ENCODE data around the gene RNF10.
"Not testable (repeated sequence)": the region's sequence is repeated elsewhere in the genome, so short reads cannot be mapped to it uniquely, and the experiment has no call there.

RNF10 gene

DNA sequence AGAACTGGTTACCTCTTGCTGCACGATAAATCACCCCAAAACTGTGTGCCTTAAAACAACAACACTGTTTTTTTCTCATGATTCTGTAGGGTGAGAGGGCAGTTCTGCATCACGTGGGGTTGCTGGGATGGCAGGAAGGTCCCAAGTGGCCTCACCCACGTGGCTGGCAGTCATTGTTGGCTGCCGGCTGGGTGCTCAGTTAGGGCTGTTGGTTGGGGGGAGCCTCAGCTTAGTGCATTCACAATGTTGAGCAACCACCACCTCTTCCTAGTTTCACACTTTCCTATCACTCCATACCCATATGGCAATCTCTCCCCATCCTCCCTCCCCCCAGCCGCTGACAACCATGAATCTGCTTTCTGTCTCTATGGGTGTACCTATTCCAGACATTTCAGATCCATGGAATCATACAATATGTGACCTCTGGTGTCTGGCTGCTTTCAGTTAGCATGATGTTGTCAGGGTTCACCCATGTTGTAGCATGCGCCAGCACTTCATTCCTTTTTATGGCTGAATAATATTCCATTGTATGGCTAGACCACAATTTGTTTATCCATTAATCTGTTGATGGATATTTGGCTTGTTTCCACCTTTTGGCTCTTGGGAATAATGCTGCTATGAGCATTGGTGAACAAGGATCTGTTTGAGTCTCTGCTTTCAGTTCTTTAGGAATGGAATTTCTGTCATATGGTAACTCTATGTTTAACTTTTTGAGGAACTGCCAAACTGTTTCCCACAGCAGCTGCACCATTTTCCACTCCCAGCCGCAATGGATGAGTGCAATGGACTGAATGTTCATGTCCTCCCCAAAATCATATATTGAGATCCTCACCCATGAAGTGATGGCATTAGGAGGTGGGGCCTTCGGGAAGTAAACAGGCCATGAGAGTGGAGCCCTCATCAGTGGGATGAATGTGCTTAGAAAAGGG, 58.2 kb downstream of the RNF10 start:
- TF ChIP-seq, protein P1, sequence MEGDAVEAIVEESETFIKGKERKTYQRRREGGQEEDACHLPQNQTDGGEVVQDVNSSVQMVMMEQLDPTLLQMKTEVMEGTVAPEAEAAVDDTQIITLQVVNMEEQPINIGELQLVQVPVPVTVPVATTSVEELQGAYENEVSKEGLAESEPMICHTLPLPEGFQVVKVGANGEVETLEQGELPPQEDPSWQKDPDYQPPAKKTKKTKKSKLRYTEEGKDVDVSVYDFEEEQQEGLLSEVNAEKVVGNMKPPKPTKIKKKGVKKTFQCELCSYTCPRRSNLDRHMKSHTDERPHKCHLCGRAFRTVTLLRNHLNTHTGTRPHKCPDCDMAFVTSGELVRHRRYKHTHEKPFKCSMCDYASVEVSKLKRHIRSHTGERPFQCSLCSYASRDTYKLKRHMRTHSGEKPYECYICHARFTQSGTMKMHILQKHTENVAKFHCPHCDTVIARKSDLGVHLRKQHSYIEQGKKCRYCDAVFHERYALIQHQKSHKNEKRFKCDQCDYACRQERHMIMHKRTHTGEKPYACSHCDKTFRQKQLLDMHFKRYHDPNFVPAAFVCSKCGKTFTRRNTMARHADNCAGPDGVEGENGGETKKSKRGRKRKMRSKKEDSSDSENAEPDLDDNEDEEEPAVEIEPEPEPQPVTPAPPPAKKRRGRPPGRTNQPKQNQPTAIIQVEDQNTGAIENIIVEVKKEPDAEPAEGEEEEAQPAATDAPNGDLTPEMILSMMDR (IDR thresholded peaks at IDR 0.05) = no peak
- no peak for TF ChIP-seq ZFX (IDR thresholded peaks at IDR 0.05; ENCODE audit: borderline replicate concordance)
- no peak overlapping the region for H3K27ac ChIP-seq

DNA sequence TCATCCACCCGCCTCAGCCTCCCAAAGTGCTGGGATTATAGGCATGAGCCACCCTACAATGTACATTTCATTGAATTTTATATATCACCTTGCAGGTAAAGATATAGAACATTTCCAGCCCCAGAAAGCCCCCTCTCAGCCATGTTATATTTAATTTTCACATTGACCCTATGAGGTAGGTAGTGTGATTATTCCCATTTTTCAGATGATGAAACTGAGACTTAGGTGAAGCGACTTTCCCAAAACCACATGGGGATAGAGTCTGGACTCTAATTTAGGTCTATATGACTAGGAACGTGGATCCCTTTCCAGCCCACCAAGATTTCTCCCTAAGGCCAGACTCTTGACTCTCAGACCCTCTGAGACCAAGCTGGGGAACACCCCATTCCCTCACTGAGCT, 62.7 kb downstream of the RNF10 start:
- no peak overlapping the region for H3K27ac ChIP-seq
- no peak for TF ChIP-seq ZFX (IDR thresholded peaks at IDR 0.05; ENCODE audit: borderline replicate concordance)
- TF ChIP-seq, protein P1 (IDR thresholded peaks at IDR 0.05) = no peak

DNA sequence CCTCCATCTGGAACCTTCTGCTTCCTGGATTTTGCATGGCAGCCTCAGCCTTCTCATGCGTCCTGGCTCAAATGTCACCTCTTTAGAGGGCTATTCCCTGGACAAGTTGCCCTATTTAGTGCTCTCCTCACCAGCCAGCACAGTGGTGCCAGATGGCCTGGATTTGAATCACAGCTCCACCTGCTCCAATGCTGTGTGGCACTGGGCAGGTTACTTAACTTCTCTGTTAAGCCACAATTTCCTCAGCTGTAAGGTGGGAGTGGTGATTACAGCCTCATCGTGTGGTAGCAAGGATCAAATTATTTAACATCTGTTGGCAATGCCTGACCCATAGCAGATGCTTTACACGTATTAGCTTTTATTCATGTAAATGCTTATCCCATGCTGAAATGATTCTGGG, 63.7 kb downstream of the RNF10 start:
- H3K27ac ChIP-seq = no peak overlapping the region
- no peak for TF ChIP-seq ZFX (IDR thresholded peaks at IDR 0.05; ENCODE audit: borderline replicate concordance)
- TF ChIP-seq, protein P1 (IDR thresholded peaks at IDR 0.05) = no peak

DNA sequence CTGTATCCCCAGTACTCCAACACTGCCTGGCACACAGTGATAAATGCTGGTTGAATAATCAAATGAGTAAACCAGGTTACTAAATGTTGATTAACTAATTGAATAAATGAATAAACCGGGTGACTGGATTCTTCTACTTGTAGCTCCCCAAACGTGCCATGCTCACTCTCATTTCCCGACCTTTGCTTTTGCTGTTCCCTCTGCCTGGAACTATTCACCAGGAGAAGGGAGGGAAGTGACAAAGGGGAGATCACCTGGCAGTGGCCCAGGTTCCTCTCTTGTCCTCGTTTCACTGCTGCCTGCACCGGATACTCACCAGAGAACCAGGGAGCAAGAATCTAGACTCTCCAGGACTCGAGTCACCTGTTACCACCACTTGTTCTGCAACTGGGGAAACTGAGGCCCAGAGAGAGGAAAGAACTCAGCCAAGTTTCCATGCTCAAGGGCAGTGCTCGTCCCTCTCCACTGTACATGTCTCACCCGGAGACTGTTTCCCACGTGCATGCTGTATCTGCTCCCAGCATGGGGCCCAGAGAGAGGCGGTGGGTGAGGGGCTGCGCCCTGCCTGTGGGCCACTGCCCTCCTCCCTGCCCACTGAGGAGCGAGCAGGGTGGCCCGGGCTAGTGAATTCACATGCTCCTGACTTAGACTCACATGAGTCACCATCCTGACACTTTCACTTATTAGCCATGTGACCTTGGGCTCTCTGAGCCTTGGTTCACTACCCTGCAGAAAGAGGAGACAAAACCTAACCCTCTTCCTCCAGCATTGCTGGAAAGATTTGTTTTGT, 64.7 kb downstream of the RNF10 start:
- H3K27ac ChIP-seq = no peak overlapping the region
- no peak for TF ChIP-seq ZFX (IDR thresholded peaks at IDR 0.05; ENCODE audit: borderline replicate concordance)
- TF ChIP-seq, protein P1 (IDR thresholded peaks at IDR 0.05) = no peak

DNA sequence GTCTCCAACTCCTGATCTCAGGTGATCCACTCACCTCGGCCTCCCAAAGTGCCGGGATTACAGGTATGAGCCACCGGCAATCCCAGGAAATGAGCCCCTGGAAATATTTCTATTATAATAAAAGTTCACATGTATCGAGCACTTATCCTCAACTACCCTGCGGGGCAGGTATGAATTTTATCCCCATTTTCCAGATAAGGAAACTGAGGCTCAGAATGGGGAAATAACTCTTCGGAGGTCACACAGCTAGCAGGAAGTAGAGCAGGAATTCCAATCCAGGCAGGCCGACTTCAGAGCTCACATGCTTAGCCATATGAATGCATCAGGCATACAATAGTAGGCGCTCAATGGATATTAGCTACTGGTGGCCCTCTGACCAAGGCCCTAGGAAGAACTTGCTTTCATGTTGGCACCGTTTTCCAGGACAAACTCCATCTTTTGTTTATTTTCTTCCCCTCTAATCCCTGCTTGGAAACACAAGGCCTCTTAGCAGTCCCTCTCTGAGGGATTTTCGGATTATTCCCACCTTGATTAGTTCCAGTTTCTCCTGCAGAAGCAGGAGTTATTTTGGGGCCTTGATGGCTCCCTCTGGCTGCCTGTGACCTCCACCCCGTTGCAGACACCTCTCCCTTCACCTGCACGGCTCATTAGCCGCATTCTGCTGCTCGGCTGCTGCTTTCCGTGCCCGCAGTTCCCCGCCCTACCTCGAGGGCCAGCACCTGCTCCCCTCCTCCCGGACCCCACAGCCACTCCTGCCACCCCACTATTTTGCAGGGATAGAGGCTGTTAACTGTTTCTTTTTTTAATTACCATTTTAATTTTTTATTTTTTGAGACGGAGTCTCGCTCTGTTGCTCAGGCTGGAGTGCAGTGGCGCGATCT, 65.8 kb downstream of the RNF10 start:
- H3K27ac ChIP-seq = no peak overlapping the region

DNA sequence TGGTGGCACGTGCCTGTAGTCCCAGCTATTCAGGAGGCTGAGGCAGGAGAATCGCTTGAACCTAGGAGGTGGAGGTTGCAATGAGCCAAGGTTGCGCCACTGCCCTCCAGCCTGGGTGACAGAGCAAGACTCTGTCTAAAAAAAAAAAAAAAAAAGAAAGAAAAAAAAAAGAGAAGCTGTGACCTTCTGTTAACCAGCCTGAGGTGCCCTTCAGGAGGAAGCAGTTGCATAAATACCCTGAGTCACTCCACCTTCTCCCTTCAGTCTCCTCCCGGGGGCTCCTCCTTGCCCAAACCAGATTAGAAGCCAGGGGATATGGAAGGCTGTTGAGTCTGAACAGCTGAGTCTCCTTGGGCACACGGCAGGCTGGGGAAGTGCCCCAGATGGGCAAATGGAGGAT, 68.3 kb downstream of the RNF10 start:
- H3K27ac ChIP-seq = not testable (repeated sequence)

More for the DNA sequence above, 65.8 kb downstream of the RNF10 start:
- TF ChIP-seq, protein P1 (IDR thresholded peaks at IDR 0.05) = no peak
- TF ChIP-seq ZFX (IDR thresholded peaks at IDR 0.05; ENCODE audit: borderline replicate concordance) = no peak

DNA sequence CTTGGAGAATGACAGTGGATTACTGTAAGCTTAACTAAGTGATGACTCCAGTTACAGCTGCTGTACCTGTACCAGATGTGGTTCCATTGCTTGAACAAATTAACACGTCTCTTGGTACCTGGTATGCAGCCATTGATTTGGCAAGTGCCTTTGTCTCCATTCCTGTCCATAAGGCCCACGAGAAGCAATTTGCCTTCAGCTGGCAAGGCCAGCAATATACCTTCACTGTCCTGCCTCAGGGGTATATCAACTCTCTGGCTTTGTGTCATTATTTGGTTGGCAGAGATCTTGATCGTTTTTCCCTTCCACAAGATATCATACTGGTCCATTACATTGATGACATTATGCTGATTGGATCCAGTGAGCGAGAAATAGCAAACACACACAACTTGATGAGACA, 76.4 kb downstream of the RNF10 start:
- TF ChIP-seq ZFX (IDR thresholded peaks at IDR 0.05; ENCODE audit: borderline replicate concordance) = no peak
- TF ChIP-seq, protein P1 (IDR thresholded peaks at IDR 0.05) = no peak
- no peak overlapping the region for H3K27ac ChIP-seq

DNA sequence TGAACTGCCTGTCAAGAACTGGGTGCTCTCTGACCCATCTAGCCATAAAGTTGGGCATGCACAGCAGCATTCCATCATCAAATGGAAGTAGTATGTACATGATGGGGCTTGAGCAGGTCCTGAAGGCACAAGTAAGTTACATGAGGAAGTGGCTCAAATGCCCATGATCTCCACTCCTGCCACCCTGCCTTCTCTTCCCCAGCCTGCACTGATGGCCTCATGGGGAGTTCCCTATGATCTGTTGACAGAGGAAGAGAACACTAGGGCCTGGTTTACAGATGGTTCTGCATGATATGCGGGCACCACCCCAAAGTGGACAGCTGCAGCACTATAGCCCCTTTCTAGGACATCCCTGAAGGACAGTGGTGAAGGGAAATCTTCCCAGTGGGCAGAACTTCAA, 77.4 kb downstream of the RNF10 start:
- not testable (repeated sequence) for H3K27ac ChIP-seq

All from 22Rv1 (cell line).